ENCODE results near the gene MICAL2. TPM values are rescaled to one million over a fixed set of nuclear protein-coding genes. Genes with fewer than 3 reads are reported as not detected.

MICAL2 gene
- total and polyA plus RNA-seq, 2 donors (not counting 3 experiments of a cell fraction or from before 2014, with no cell fraction given), result 67.6 to 200 TPM

DNA sequence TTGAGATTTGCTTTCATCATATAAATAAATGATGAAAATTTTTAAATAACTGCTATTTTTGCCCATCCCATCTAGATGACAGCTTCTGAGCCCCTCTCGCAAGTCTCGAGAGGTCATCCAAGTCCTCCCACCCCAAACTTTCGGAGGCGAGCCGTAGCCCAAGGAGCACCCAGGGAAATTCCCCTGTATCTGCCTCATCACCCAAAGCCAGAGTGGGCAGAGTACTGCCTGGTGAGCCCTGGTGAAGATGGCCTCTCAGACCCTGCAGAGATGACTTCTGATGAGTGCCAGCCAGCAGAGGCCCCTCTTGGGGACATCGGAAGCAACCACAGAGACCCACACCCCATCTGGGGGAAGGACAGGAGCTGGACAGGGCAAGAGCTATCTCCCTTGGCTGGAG is 183.1 kb downstream of the MICAL2 start:
- H2AFZ ChIP-seq (ENCODE audit: low read depth, low read length), result no peak overlapping the region
- H3K9me3 ChIP-seq (replicated peaks; ENCODE audit: control insufficient read depth, insufficient read depth, low read length), result no peaks in the 10 kb centered on the region
- H3K4me2 ChIP-seq (ENCODE audit: insufficient read depth, low read length), result no peak overlapping the region
- no peaks in the 10 kb centered on the region for H3K27me3 ChIP-seq (ENCODE audit: control insufficient read depth in 2 of 2, insufficient read depth in 2 of 2, low read length in 2 of 2)
- intact Hi-C loops (cut with micrococcal nuclease) (no loop called here), dilution Hi-C loops (cut with MboI; ENCODE audit: extremely low pct_ligation_motif_present, low sequenced_read_pairs) (no loop called here)
- ChIA-PET POLR2A (no interaction called here), CTCF (interaction anchor here (1.4 kb wide), 2 partner anchors 25 to 600 kb away, joined by 3 to 4 read pairs; no protein-coding TSS in a partner anchor)
- no peak for DNase-seq (ENCODE audit: low read depth, low spot score)
- H3K4me1 ChIP-seq (ENCODE audit: control insufficient read depth, extremely low read depth, insufficient read depth, low read length), result peaks cover under 1% of the 10 kb centered on the region
- TF ChIP-seq CTCF (IDR thresholded peaks at IDR 0.05; ENCODE audit: extremely low read depth in 1 of 2, insufficient read depth in 1 of 2, low read depth in 1 of 2, low read length in 2 of 2) (no peak), POLR2AphosphoS5 (IDR thresholded peaks at IDR 0.05; ENCODE audit: insufficient read depth, low read depth, low read length) (no peak), MYC (IDR thresholded peaks at IDR 0.05; ENCODE audit: low read depth, low read length) (no peak), JUN (IDR thresholded peaks at IDR 0.05; ENCODE audit: borderline replicate concordance, insufficient read depth, insufficient read length, low read depth) (no peak), FOS (IDR thresholded peaks at IDR 0.05; ENCODE audit: borderline replicate concordance, insufficient read depth, low read length) (no peak), POLR2A (IDR thresholded peaks at IDR 0.05; ENCODE audit: low read depth, low read length) (no peak), GATA2 (IDR thresholded peaks at IDR 0.05; ENCODE audit: insufficient read depth, insufficient read length, low read depth, low read length) (no peak), MAX (IDR thresholded peaks at IDR 0.05; ENCODE audit: insufficient read depth, insufficient read length) (no peak), EZH2 (IDR thresholded peaks at IDR 0.05; ENCODE audit: borderline replicate concordance, low read depth, low read length, severe bottlenecking) (no peak)
- no TSS peak for BruUV-seq (replicated peaks)
- H3K79me2 ChIP-seq (ENCODE audit: control insufficient read depth, insufficient read depth, low read length), result no peaks in the 10 kb centered on the region
- no peaks in the 10 kb centered on the region for H3K9me1 ChIP-seq (replicated peaks; ENCODE audit: control insufficient read depth, extremely low read depth, insufficient read depth, low read length)
- H3K9ac ChIP-seq (replicated peaks; ENCODE audit: extremely low read depth, insufficient read depth, low read length), result no peak overlapping the region
- no peak overlapping the region for H3K4me3 ChIP-seq (replicated peaks in 1 of 3; ENCODE audit: insufficient read depth in 1 of 3, low read depth in 1 of 3, low read length in 3 of 3)
- no peaks in the 10 kb centered on the region for H3K36me3 ChIP-seq (ENCODE audit: control insufficient read depth in 2 of 2, extremely low read depth in 1 of 2, insufficient read depth in 2 of 2, low read length in 2 of 2)
- no peaks in the 10 kb centered on the region for H4K20me1 ChIP-seq (replicated peaks; ENCODE audit: control insufficient read depth, extremely low read depth, insufficient read depth, low read length)
- no peak overlapping the region for H3K27ac ChIP-seq (ENCODE audit: insufficient read depth, low read depth, low read length)
- FAIRE-seq, result no peak

Measured in endothelial cell of umbilical vein (primary cell).